PFSK-1 (cell line): Measurements from ENCODE around the gene TOR2A.

ENCODE experiments used
- FOXP2 ChIP-seq: optimal IDR thresholded peaks from 2 replicates; pipeline ENCODE3; 2011; ENCODE audit warnings: borderline replicate concordance, control low read depth, inconsistent platforms; ENCODE audit not compliant: insufficient read depth; ENCODE audit errors: extremely low read length, extremely low read depth
- POLR2AphosphoS5 ChIP-seq: IDR thresholded peaks from 2 replicates; pipeline ENCODE4 v1.6.1; 2012; ENCODE audit warnings: low read depth, mild to moderate bottlenecking, control low read depth, low read length, moderate library complexity
- SIN3A ChIP-seq: IDR thresholded peaks from 2 replicates; pipeline ENCODE4 v1.6.1; 2012; ENCODE audit warnings: mild to moderate bottlenecking, low read length, moderate library complexity, borderline replicate concordance; ENCODE audit not compliant: insufficient read depth
- TAF1 ChIP-seq: IDR thresholded peaks from 2 replicates; pipeline ENCODE4 v1.6.1; 2012; ENCODE audit warnings: low read length, control low read depth, borderline replicate concordance; ENCODE audit not compliant: insufficient read depth
- TF ChIP-seq, protein P1 (sequence below), 2 experiments: IDR thresholded peaks; 2 replicates each; pipeline versions ENCODE4 v1.6.1 to v1.8.0; 2011 to 2012; ENCODE audit warnings: low read depth in 2 of 2, low read length in 2 of 2, control low read depth in 1 of 2, inconsistent platforms in 1 of 2, mild to moderate bottlenecking in 1 of 2, moderate library complexity in 1 of 2; ENCODE audit not compliant: insufficient read depth in 1 of 2

The TOR2A gene

DNA sequence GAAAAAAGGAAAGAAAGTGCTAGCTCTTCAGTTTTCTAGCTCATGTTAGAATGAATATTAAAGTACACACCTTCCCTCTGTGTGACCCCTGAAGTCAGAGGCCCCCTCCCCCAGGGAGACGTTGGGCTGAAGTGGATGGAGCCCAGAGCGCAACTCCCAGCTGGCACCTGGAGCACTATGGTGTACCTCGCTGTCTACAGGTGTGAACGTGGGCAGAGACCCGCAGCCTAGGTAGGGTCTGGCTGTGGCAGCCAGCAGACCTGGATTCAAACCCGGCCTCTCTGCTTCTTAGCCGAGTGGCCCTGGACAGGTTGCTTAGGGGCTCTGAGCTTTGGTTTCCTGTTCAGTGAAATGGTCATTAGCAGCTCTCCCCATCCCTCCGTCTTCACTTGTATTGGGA, 6.3 kb downstream of the TOR2A start:
- TF ChIP-seq TAF1 (no peak), POLR2AphosphoS5 (no peak), SIN3A (no peak), FOXP2 (no peak)
- TF ChIP-seq, protein P1, sequence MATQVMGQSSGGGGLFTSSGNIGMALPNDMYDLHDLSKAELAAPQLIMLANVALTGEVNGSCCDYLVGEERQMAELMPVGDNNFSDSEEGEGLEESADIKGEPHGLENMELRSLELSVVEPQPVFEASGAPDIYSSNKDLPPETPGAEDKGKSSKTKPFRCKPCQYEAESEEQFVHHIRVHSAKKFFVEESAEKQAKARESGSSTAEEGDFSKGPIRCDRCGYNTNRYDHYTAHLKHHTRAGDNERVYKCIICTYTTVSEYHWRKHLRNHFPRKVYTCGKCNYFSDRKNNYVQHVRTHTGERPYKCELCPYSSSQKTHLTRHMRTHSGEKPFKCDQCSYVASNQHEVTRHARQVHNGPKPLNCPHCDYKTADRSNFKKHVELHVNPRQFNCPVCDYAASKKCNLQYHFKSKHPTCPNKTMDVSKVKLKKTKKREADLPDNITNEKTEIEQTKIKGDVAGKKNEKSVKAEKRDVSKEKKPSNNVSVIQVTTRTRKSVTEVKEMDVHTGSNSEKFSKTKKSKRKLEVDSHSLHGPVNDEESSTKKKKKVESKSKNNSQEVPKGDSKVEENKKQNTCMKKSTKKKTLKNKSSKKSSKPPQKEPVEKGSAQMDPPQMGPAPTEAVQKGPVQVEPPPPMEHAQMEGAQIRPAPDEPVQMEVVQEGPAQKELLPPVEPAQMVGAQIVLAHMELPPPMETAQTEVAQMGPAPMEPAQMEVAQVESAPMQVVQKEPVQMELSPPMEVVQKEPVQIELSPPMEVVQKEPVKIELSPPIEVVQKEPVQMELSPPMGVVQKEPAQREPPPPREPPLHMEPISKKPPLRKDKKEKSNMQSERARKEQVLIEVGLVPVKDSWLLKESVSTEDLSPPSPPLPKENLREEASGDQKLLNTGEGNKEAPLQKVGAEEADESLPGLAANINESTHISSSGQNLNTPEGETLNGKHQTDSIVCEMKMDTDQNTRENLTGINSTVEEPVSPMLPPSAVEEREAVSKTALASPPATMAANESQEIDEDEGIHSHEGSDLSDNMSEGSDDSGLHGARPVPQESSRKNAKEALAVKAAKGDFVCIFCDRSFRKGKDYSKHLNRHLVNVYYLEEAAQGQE (IDR thresholded peaks at IDR 0.05; ENCODE audit: insufficient read depth in 1 of 2, low read depth in 2 of 2, low read length in 2 of 2), result no peak

GRCh38 chr9:127726871-127727270, 8.2 kb downstream of the TOR2A start:
- TF ChIP-seq, protein P1 (IDR thresholded peaks at IDR 0.05; ENCODE audit: insufficient read depth in 1 of 2, low read depth in 2 of 2, low read length in 2 of 2), result no peak
- TF ChIP-seq FOXP2 (no peak), SIN3A (no peak), POLR2AphosphoS5 (no peak)

GRCh38 chr9:127724012-127724411, 11.1 kb downstream of the TOR2A start:
- TF ChIP-seq, protein P1 (IDR thresholded peaks at IDR 0.05; ENCODE audit: insufficient read depth in 1 of 2, low read depth in 2 of 2, low read length in 2 of 2), result no peak
- TF ChIP-seq POLR2AphosphoS5 (no peak), SIN3A (no peak), TAF1 (no peak), FOXP2 (no peak)

DNA sequence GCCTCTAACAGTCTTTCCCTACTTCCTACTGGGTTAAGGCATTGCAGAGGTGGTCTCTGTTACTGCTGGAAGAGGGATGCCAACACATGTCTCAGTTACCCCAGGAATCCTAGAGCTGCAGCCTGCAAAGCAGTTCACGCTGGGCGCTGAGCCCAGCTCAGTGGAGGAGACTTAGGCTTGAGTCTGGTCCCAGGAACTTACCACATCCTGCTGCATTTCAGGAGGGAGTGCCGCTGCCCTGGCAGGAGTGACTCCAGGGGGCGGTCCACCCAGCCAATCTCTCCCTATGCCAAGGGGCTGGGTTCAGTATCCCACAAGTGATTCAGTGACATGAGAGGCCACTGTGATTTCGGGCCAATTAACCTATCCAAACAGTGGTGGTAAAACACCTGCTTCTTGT, 11.7 kb downstream of the TOR2A start:
- no peak for TF ChIP-seq SIN3A
- no peak for TF ChIP-seq POLR2AphosphoS5

DNA sequence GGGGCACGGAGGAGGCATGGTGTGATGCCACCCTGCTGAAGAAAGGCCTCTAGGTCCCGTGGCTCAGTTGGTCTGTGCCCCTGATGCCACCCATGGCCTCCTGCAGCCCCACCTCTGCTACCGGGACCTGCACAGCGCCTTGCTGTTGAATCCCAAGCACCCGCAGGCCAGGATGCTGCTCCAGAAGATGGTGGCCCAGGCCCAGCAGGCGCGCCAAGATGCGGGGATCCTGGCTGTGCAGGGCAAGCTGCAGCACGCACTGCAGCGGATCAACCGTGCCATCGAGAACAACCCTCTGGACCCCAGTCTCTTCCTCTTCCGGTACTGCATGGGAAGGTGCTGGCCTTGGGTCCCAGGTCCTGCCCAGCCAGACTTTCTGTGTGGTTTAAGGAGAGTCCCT, 12.1 kb downstream of the TOR2A start:
- no peak for TF ChIP-seq SIN3A
- TF ChIP-seq TAF1, result no peak
- no peak for TF ChIP-seq POLR2AphosphoS5
- TF ChIP-seq FOXP2, result no peak
- TF ChIP-seq, protein P1 (IDR thresholded peaks at IDR 0.05; ENCODE audit: insufficient read depth in 1 of 2, low read depth in 2 of 2, low read length in 2 of 2), result no peak
